HCT116 (cell line): ENCODE measurements around the gene SCTR.

Experiments used
- CEBPB ChIP-seq: IDR thresholded peaks from 2 replicates; pipeline ENCODE4 v1.6.1; 2012; ENCODE audit warnings: low read depth
- CTCF ChIP-seq, 3 experiments: fragments of 200-600 bp in 1 of 3; sonication (generic) in 1 of 3; IDR thresholded peaks in 2 of 3; conservative IDR thresholded peaks in 1 of 3; 2 replicates each; pipeline ENCODE4 v1.5.1; 2012 to 2017; ENCODE audit warnings: low read depth in 2 of 3, low read length in 2 of 3, antibody characterized with exemption in 1 of 3, borderline replicate concordance in 1 of 3, control low read depth in 1 of 3, mild to moderate bottlenecking in 1 of 3, mixed read lengths in 1 of 3, mixed run types in 1 of 3, moderate library complexity in 1 of 3; ENCODE audit not compliant: insufficient read depth in 1 of 3
- EGR1 ChIP-seq: IDR thresholded peaks from 2 replicates; pipeline ENCODE4 v1.6.1; 2012; ENCODE audit warnings: low read depth
- EZH2 ChIP-seq: fragments of 200-600 bp; sonication (generic); IDR thresholded peaks from 2 replicates; pipeline ENCODE4 v1.6.1; 2017; ENCODE audit warnings: antibody characterized with exemption, mixed run types
- EZH2phosphoT487 ChIP-seq: fragments of 200-600 bp; IDR thresholded peaks from 2 replicates; pipeline ENCODE4 v1.6.1; 2018; ENCODE audit warnings: antibody characterized with exemption, borderline replicate concordance
- MAX ChIP-seq: IDR thresholded peaks from 2 replicates; pipeline ENCODE4 v1.6.1; 2012
- POLR2A ChIP-seq: IDR thresholded peaks from 2 replicates; pipeline ENCODE4 v1.7.0; 2011; ENCODE audit warnings: borderline replicate concordance; ENCODE audit not compliant: insufficient read depth, insufficient read length; ENCODE audit errors: extremely low read depth
- POLR2AphosphoS5 ChIP-seq: IDR thresholded peaks from 2 replicates; pipeline ENCODE4 v1.6.1; 2011; ENCODE audit warnings: mild to moderate bottlenecking, low read depth, low read length, moderate library complexity
- RAD21 ChIP-seq: IDR thresholded peaks from 2 replicates; pipeline ENCODE4 v1.6.1; 2012; ENCODE audit warnings: low read depth, mild to moderate bottlenecking
- REST ChIP-seq: IDR thresholded peaks from 2 replicates; pipeline ENCODE4 v1.6.1; 2012; ENCODE audit warnings: low read depth
- SIN3A ChIP-seq: IDR thresholded peaks from 2 replicates; pipeline ENCODE4 v1.6.1; 2012; ENCODE audit warnings: low read depth
- ZBTB33 ChIP-seq: IDR thresholded peaks from 2 replicates; pipeline ENCODE4 v1.6.1; 2011; ENCODE audit warnings: mild to moderate bottlenecking, low read length, moderate library complexity; ENCODE audit not compliant: insufficient replicate concordance; ENCODE audit errors: extremely low read depth

GRCh38 chr2:119480184-119480583 is 44.1 kb downstream of the SCTR start:
- TF ChIP-seq CTCF (IDR thresholded peaks at IDR 0.05 in 2 of 3, conservative IDR thresholded peaks at IDR 0.05 in 1 of 3; ENCODE audit: borderline replicate concordance in 1 of 3, insufficient read depth in 1 of 3, low read depth in 2 of 3, low read length in 2 of 3) (no peak), MAX (no peak), RAD21 (no peak), REST (no peak), EZH2phosphoT487 (no peak), CEBPB (no peak), SIN3A (no peak), EGR1 (no peak), POLR2A (no peak), ZBTB33 (no peak), POLR2AphosphoS5 (no peak), EZH2 (no peak)
